AML-193 (cell line): ENCODE measurements around the gene GALNT8.

Experiments
- DNase-seq, 2 experiments: peaks; one replicate each; lab custom pipeline; 2025; lab: John Stamatoyannopoulos, UW

GALNT8 gene

GRCh38 chr12:4796694-4797482, 76.7 kb downstream of the GALNT8 start:
- no peak for DNase-seq

DNA sequence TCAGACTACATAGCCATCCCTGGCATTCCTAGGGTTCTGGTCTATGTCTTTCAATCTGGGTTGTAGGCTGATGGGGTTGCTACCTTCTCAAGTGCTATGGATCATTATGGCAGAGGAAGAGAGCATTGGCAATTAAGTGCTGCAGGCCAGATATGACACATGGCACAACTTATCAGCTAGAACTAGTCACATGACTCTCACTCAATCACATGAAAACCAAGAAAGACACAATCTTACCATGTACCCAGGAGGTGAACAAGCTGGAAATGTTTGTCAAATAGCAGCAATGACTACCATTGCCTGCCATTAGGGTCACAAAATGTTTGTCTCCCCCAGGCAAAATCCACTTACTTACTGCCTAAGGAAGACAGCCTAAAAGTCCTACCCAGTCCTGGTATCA, 80.4 kb downstream of the GALNT8 start:
- DNase-seq: no peak

- no peak for DNase-seq
Observed at GRCh38 chr12:4802841-4803240, 82.6 kb downstream of the GALNT8 start.

DNA sequence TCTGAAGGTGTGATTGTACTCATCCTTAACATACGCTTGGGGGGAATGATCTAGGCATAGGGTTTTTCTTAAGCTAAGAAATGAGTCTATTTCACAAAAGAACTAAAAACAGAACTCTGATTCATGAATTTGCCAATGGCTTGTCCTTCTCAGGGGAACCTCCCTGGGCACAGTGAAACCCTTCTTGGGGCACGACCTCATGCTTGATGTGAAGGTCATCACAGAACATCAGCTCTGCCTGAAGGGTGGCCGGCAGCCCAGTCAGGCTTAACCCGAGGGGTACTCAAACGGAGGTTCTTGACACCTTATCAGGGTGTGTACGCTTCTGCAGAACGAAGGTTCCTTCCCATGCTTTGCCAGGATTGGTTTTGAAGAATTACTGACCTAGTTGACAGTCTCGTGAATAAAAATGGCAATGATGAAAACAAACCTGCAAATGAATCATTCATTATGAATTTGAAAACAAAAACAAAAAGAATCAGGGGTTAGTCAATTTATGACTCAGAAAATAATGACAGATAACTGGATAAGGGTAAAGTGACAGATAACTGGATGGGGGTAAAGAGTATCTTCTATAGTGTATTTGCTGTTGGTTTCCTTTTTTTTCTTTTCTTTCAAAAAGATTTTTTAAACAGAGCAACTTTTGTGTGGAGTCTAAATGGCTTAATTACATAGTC, 86.4 kb downstream of the GALNT8 start:
- DNase-seq: no peak

GRCh38 chr12:4807116-4807783, 87.0 kb downstream of the GALNT8 start:
- no peak for DNase-seq

- no peak for DNase-seq
Observed at GRCh38 chr12:4807813-4808212, 87.6 kb downstream of the GALNT8 start.

- no peak for DNase-seq
Observed at GRCh38 chr12:4809013-4809448, 88.8 kb downstream of the GALNT8 start.

DNA sequence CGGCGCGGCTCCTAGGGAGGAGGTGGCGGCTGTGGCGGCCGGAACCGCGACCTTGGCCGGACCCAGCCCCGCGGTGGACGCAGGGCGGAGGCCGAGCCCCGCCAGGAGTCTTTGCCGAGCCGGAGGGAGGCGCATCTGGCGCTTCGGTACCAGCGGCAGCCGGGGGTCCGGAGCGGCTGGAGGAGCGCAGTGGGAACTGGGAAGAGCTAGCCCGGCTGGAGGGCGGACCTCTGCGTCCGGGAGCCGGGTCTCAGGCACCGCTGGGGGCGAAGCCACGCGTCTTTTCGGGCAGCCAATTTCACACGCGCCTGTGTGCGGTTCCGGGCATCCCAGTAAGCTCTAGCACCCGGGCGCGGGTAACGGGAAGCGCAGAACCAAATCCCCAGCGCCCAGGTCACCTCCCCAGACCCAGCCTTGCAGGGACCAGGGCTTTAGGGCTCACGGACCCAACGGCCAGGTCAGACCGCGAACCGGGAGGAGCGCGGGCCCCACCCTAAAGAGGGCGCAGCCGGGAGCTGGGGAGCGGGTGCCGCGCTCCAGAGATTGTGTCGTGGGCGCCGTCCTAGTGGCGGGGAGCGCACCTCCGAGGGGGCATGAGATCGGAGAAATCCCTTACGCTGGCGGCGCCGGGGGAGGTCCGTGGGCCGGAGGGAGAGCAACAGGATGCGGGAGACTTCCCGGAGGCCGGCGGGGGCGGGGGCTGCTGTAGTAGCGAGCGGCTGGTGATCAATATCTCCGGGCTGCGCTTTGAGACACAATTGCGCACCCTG, 89.4 kb downstream of the GALNT8 start:
- DNase-seq: no peak

DNA sequence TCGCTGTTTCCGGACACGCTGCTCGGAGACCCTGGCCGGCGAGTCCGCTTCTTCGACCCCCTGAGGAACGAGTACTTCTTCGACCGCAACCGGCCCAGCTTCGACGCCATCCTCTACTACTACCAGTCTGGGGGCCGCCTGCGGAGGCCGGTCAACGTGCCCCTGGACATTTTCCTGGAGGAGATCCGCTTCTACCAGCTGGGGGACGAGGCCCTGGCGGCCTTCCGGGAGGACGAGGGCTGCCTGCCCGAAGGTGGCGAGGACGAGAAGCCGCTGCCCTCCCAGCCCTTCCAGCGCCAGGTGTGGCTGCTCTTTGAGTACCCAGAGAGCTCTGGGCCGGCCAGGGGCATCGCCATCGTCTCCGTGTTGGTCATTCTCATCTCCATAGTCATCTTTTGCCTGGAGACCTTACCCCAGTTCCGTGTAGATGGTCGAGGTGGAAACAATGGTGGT, 90.0 kb downstream of the GALNT8 start:
- DNase-seq: no peak

- DNase-seq: no peak
Observed at GRCh38 chr12:4812624-4813327, 92.6 kb downstream of the GALNT8 start.

- no peak for DNase-seq
Observed at GRCh38 chr12:4813741-4814140, 93.5 kb downstream of the GALNT8 start.

GRCh38 chr12:4814485-4814884, 94.3 kb downstream of the GALNT8 start:
- DNase-seq: no peak

- DNase-seq: no peak
Observed at GRCh38 chr12:4816744-4817525, 96.7 kb downstream of the GALNT8 start.

DNA sequence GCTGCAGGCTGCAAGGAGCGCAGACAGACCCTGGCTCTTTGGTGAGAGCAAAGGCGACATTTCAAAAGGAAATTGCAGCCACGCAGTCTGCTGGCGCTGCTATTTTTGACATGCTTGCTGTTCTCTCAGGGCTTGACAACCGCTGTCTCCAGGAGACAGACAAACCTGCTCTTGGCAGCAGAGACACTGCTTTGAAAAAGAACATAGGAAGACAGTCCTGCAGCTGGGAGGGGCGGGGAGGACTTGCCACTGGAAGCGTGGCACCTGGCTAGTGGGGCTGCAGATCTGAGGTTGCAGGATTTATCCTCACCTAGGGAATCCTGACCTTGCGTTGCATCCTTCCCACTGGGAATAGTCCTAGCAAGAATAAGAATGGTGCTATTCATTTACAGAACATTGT, 97.7 kb downstream of the GALNT8 start:
- DNase-seq: no peak

DNA sequence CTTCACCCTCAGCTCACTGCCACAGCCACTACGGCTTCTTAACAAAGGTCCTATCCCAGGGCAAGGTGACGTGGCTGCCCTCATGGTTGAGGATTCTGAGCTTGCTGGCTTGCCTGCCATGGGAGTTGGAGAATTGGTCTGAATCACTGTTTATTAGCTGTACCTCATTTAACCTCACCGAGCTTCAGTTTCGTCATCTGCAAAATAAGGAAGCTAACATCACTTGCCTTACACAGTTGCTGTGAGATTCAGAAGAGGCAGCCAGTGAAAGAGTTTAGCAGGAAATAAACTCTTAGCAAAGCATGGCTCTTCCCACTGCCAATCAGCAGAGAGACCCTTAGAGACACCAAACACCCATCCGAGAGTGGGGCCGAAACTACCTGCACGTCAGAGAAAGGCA, 99.5 kb downstream of the GALNT8 start:
- peak; percentile 43 to 48 for DNase-seq

- no peak for DNase-seq
Observed at GRCh38 chr12:4820971-4821370, 100.8 kb downstream of the GALNT8 start.
